ENCODE results near the gene POLG2. TPM values are rescaled to one million over a fixed set of nuclear protein-coding genes. Genes with fewer than 3 reads are reported as not detected.

The POLG2 gene
- total and polyA plus RNA-seq, 9 of the 15 experiments (the other 6 are each of a cell fraction or from before 2014, with no cell fraction given), result 13.4 to 44.8 (median 37.0) TPM

- TF ChIP-seq MNT (conservative IDR thresholded peaks at IDR 0.05) (0 out of 4 replicates have a peak, but pooled peaks of 1 of the 2 experiments have one; percentile 52), ZFP36 (IDR thresholded peaks at IDR 0.05; ENCODE audit: low read depth, low read length, partially characterized antibody) (no peak), ZNF518B (CRISPR knock-in tag; IDR thresholded peaks at IDR 0.05) (no peak), VEZF1 (CRISPR knock-in tag; IDR thresholded peaks at IDR 0.05) (no peak), STAT5B (CRISPR knock-in tag; IDR thresholded peaks at IDR 0.05) (no peak), ZNF655 (CRISPR knock-in tag; IDR thresholded peaks at IDR 0.05) (no peak), FOXP4 (CRISPR knock-in tag; IDR thresholded peaks at IDR 0.05; ENCODE audit: borderline replicate concordance) (no peak)
Observed at GRCh38 chr17:64537488-64537887, 40.6 kb upstream of the POLG2 start (continued).
